Activated CD4-positive, alpha-beta T cell treated with anti-CD3 and anti-CD28 coated beads, Interleukin-2, amount 50 U/mL, for 4 hours (primary cell): ENCODE results near the gene ARID5B.

ENCODE experiments used
- DNase-seq, 2 experiments: peaks; one replicate each; pipeline ENCODE4 v3.0.0-alpha.2; 2020

ARID5B gene

GRCh38 chr10:61904733-61905725, 3.5 kb downstream of the ARID5B start:
- peak; percentile 60 to 67 for DNase-seq

- DNase-seq: no peak
These were observed 4.5 kb downstream of the ARID5B start for GRCh38 chr10:61905837-61906561.

GRCh38 chr10:61906562-61906901, 5.0 kb downstream of the ARID5B start:
- DNase-seq: no peak

- DNase-seq: no peak
These were observed 5.5 kb downstream of the ARID5B start for GRCh38 chr10:61907011-61907410.

- DNase-seq: no peak
These were observed 6.1 kb downstream of the ARID5B start for GRCh38 chr10:61907587-61907986.

- DNase-seq: no peak
These were observed 8.8 kb downstream of the ARID5B start for GRCh38 chr10:61910226-61910805.

- DNase-seq: no peak
These were observed 9.4 kb downstream of the ARID5B start for GRCh38 chr10:61910894-61911293.

- DNase-seq: no peak
These were observed 9.9 kb downstream of the ARID5B start for GRCh38 chr10:61911425-61911824.

- no peak for DNase-seq
These were observed 11.5 kb downstream of the ARID5B start for GRCh38 chr10:61912981-61913380.

GRCh38 chr10:61918140-61918539, 16.6 kb downstream of the ARID5B start:
- DNase-seq: no peak

- no peak for DNase-seq
These were observed 17.5 kb downstream of the ARID5B start for GRCh38 chr10:61918989-61919388.

- no peak for DNase-seq
These were observed 18.2 kb downstream of the ARID5B start for GRCh38 chr10:61919646-61920215.

GRCh38 chr10:61921143-61921542, 19.6 kb downstream of the ARID5B start:
- no peak for DNase-seq

GRCh38 chr10:61923210-61923949, 21.9 kb downstream of the ARID5B start:
- DNase-seq: no peak

GRCh38 chr10:61923950-61924274, 22.4 kb downstream of the ARID5B start:
- DNase-seq: no peak

GRCh38 chr10:61929555-61929954, 28.1 kb downstream of the ARID5B start:
- DNase-seq: no peak

- no peak for DNase-seq
These were observed 30.3 kb downstream of the ARID5B start for GRCh38 chr10:61931620-61932332.

- DNase-seq: no peak
These were observed 32.5 kb downstream of the ARID5B start for GRCh38 chr10:61933859-61934555.

- DNase-seq: no peak
These were observed 33.6 kb downstream of the ARID5B start for GRCh38 chr10:61935077-61935476.

GRCh38 chr10:61936770-61937169, 35.3 kb downstream of the ARID5B start:
- no peak for DNase-seq

GRCh38 chr10:61937631-61938351, 36.3 kb downstream of the ARID5B start:
- DNase-seq: no peak
